H1 (cell line): ENCODE results near the gene DDX1. TPM values are rescaled to one million over a fixed set of nuclear protein-coding genes. Genes with fewer than 3 reads are reported as not detected.

ENCODE experiments used
- CBX8 ChIP-seq: fragments of 300-800, 300-1000 bp; sonication (generic); IDR thresholded peaks from 2 replicates; pipeline ENCODE4 v1.7.1; 2016; ENCODE audit warnings: low read depth, low read length, borderline replicate concordance
- CHD1 ChIP-seq: IDR thresholded peaks from 2 replicates; pipeline ENCODE4 v1.6.1; 2012; ENCODE audit warnings: low read depth, low read length, improper control_type of control experiment
- CHD7 ChIP-seq: fragments of 300-600 bp; sonication (generic); IDR thresholded peaks from 2 replicates; pipeline ENCODE4 v1.7.1; 2012; ENCODE audit warnings: low read length, moderate library complexity, mild to moderate bottlenecking, inconsistent platforms; ENCODE audit not compliant: insufficient replicate concordance
- GTF2F1 ChIP-seq: IDR thresholded peaks from 2 replicates; pipeline ENCODE4 v1.6.1; 2012; ENCODE audit warnings: low read depth, low read length, improper control_type of control experiment, borderline replicate concordance
- KDM4A ChIP-seq: IDR thresholded peaks from one replicate; pipeline ENCODE4 v1.7.1; 2012; ENCODE audit warnings: low read depth, mild to moderate bottlenecking, moderate library complexity, low read length, inconsistent platforms; ENCODE audit not compliant: severe bottlenecking
- MAFK ChIP-seq: IDR thresholded peaks from 2 replicates; pipeline ENCODE4 v1.6.1; 2012; ENCODE audit warnings: low read depth, mild to moderate bottlenecking, improper control_type of control experiment, low read length
- NANOG ChIP-seq: IDR thresholded peaks from 2 replicates; pipeline ENCODE4 v1.6.1; 2011; ENCODE audit warnings: low read length, low read depth, mild to moderate bottlenecking, inconsistent platforms; ENCODE audit not compliant: insufficient read depth, poor library complexity, severe bottlenecking
- RXRA ChIP-seq: IDR thresholded peaks from 2 replicates; pipeline ENCODE4 v1.6.1; 2011; ENCODE audit warnings: low read depth, mild to moderate bottlenecking, low read length, moderate library complexity; ENCODE audit not compliant: insufficient read depth
- SP4 ChIP-seq: IDR thresholded peaks from 2 replicates; pipeline ENCODE4 v1.6.1; 2012; ENCODE audit warnings: low read length, inconsistent platforms
- TBP ChIP-seq: IDR thresholded peaks from 2 replicates; pipeline ENCODE4 v1.6.1; 2011; ENCODE audit warnings: low read depth, low read length, improper control_type of control experiment
- polyA plus RNA-seq, 7 experiments: library from polyadenylated mRNA; depleted of rRNA in 3 of 7; stranded (reverse) in 5 of 7; unstranded in 2 of 7; fragments of >200 nt in 5 of 7; fragments of 200-250 nt in 2 of 7; gene quantifications; 1 replicate in 5 of 7; 2 replicates in 1 of 7; 4 replicates in 1 of 7; pipeline versions ENCODE4 v1.2.1 to v1.2.3, GENCODE V29; 2011 to 2013; ENCODE audit warnings: missing spikeins in 2 of 7, mixed read lengths in 2 of 7
- total RNA-seq: library from RNA; stranded (reverse); fragmentation: NEBNext Ultra II Directional; extraction: Animal tissue kit (Norgen Biotek cat#: 25700); gene quantifications from 2 replicates; pipeline ENCODE4 v1.2.1, GENCODE V29; 2021

DDX1 gene
- total and polyA plus RNA-seq, 2 of the 8 experiments (the other 6 are each of a cell fraction or from before 2014, with no cell fraction given): 51.1 to 161 TPM

GRCh38 chr2:15582710-15583357 lies 8.8 kb upstream of the DDX1 start (continued):
- TF ChIP-seq CHD7 (no peak), KDM4A (no peak), CBX8 (no peak), NANOG (no peak), RXRA (no peak), GTF2F1 (no peak), MAFK (no peak), SP4 (no peak), TBP (no peak), CHD1 (no peak)
